Right lobe of liver (tissue), 6 donors: Measurements from ENCODE around the gene ZNF787. TPM values are rescaled to one million over a fixed set of nuclear protein-coding genes. Genes with fewer than 3 reads are reported as not detected.

Experiments
- ATAC-seq, 4 donors: fragments of 200-7000 bp; cut with Tn5 transposase; one replicate each; pipeline ENCODE4 v1.9.1; 2020; ENCODE audit warnings: mild to moderate bottlenecking in 4 of 4, moderate library complexity in 4 of 4
- DNase-seq, 3 donors: peaks; one replicate each; pipeline ENCODE4 v3.0.0-alpha.2; 2020
- H3K27ac ChIP-seq, 3 donors: fragments of 200-600 bp; one replicate each; pipeline ENCODE4 v1.8.0; 2022
- H3K27me3 ChIP-seq, 2 donors: fragments of 200-600 bp; one replicate each; pipeline ENCODE4 v1.8.0; 2022
- H3K36me3 ChIP-seq, 4 donors: fragments of 200-600 bp; sonication (generic) in 1 of 4; one replicate each; pipeline versions ENCODE4 v1.5.1 to v1.8.0; 2017 to 2022; ENCODE audit warnings: control low read depth in 1 of 4
- H3K4me1 ChIP-seq, 4 donors: fragments of 200-600 bp; sonication (generic) in 1 of 4; one replicate each; pipeline versions ENCODE4 v1.5.1 to v1.8.0; 2017 to 2022; ENCODE audit warnings: control low read depth in 1 of 4
- H3K4me3 ChIP-seq, 3 donors: fragments of 200-600 bp; one replicate each; pipeline ENCODE4 v1.8.0; 2022
- H3K9me3 ChIP-seq, 4 donors: fragments of 200-600 bp; sonication (generic) in 1 of 4; one replicate each; pipeline versions ENCODE4 v1.5.1 to v1.8.0; 2017 to 2022; ENCODE audit warnings: control low read depth in 1 of 4
- POLR2A ChIP-seq: fragments of 450-650 bp; IDR thresholded peaks from one replicate; pipeline ENCODE4 v1.6.1; 2017; ENCODE audit warnings: antibody characterized with exemption, mild to moderate bottlenecking
- WGBS: methylation state at CpG from one replicate; pipeline ENCODE4 v1.1.6; 2018; ENCODE audit warnings: low coverage, low lambda C conversion rate; ENCODE audit not compliant: insufficient coverage; ENCODE audit errors: missing lambda C conversion rate; 5-methylcytosine and 5-hydroxymethylcytosine counted together
- intact Hi-C, 2 donors: fragments of 100-400 bp; cut with DNase I; formaldehyde crosslinking; loops; one replicate each; pipeline versions ENCODE4 v1.11.2 to v1.14.1; 2022
- total RNA-seq, 6 experiments: library from RNA; depleted of rRNA in 2 of 6; stranded (reverse); fragments of >200 nt in 2 of 6; fragmentation: NEBNext Ultra II Directional in 3 of 6; extraction: Animal tissue kit (Norgen Biotek cat#: 25700) in 3 of 6; gene quantifications; one replicate each; pipeline versions ENCODE4 v1.1.0 to v1.2.4, GENCODE V29; 2016 to 2023
- TF ChIP-seq, protein P1 (sequence below), 4 donors: fragments of 200-600 bp in 3 of 4; fragments of 450-650 bp in 1 of 4; IDR thresholded peaks; one replicate each; pipeline versions ENCODE4 v1.5.1 to v1.8.0; 2016 to 2022; ENCODE audit warnings: antibody characterized with exemption in 4 of 4, mild to moderate bottlenecking in 2 of 4
- donor health status: DM: no; HTN: yes; CAD: no.
- donor health status: DM: no; HTN: no; CAD: no.
- donor health status: DM: no; HTN: no; CAD: no.
- donor health status: DM: no; HTN: yes; CAD: no.
- donor health status: DM: no; HTN: yes; CAD: no.

ZNF787 gene
- total RNA-seq, 6 experiments from 2014 or later = 15.8 to 26.0 (median 22.5) TPM

- WGBS = 46% methylated on average over 17 of the region's 22 CpGs
- DNase-seq (no peak), ATAC-seq (no peak)
- H3K27me3 ChIP-seq = no peaks in the 10 kb centered on the region
- peaks cover 0 to 72% (median 35%) of the 10 kb centered on the region in 4 donors for H3K4me1 ChIP-seq
- no peaks in the 10 kb centered on the region for H3K9me3 ChIP-seq
- peak overlapping the region; percentile 49 to 68 (median 54) for H3K4me3 ChIP-seq
- H3K27ac ChIP-seq = peak overlapping the region; percentile 48 to 67 (median 53)
- no peaks in the 10 kb centered on the region for H3K36me3 ChIP-seq
- intact Hi-C loops = no loop called here
- TF ChIP-seq, protein P1, sequence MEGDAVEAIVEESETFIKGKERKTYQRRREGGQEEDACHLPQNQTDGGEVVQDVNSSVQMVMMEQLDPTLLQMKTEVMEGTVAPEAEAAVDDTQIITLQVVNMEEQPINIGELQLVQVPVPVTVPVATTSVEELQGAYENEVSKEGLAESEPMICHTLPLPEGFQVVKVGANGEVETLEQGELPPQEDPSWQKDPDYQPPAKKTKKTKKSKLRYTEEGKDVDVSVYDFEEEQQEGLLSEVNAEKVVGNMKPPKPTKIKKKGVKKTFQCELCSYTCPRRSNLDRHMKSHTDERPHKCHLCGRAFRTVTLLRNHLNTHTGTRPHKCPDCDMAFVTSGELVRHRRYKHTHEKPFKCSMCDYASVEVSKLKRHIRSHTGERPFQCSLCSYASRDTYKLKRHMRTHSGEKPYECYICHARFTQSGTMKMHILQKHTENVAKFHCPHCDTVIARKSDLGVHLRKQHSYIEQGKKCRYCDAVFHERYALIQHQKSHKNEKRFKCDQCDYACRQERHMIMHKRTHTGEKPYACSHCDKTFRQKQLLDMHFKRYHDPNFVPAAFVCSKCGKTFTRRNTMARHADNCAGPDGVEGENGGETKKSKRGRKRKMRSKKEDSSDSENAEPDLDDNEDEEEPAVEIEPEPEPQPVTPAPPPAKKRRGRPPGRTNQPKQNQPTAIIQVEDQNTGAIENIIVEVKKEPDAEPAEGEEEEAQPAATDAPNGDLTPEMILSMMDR (IDR thresholded peaks at IDR 0.05) = no peak
- no peak for TF ChIP-seq POLR2A
These were observed 18.9 kb upstream of the ZNF787 start for GRCh38 chr19:56139847-56140582.

- intact Hi-C loops = no loop called here
These were observed 17.0 kb upstream of the ZNF787 start for GRCh38 chr19:56138069-56138468.

GRCh38 chr19:56137405-56137804 lies 16.3 kb upstream of the ZNF787 start:
- Histone ChIP-seq H3K9me3 (no peaks in the 10 kb centered on the region), H3K36me3 (no peaks in the 10 kb centered on the region), H3K4me1 (peaks cover 0 to 47% (median 22%) of the 10 kb centered on the region in 4 donors), H3K27ac (peak overlapping the region; percentile 54 to 72 (median 59)), H3K4me3 (no peak overlapping the region), H3K27me3 (no peaks in the 10 kb centered on the region)
- no peak for TF ChIP-seq POLR2A
- TF ChIP-seq, protein P1 (IDR thresholded peaks at IDR 0.05) = no peak
- peak; percentile 5 to 39 (median 26) for ATAC-seq
- DNase-seq = peak; percentile 83 to 85 (median 84)
- intact Hi-C loops = no loop called here
- WGBS = 12% methylated on average over 5 of the region's 6 CpGs

More at GRCh38 chr19:56138069-56138468, 17.0 kb upstream of the ZNF787 start:
- Histone ChIP-seq H3K27me3 (no peaks in the 10 kb centered on the region), H3K4me1 (peaks cover 0 to 52% (median 25%) of the 10 kb centered on the region in 4 donors), H3K4me3 (no peak overlapping the region), H3K36me3 (no peaks in the 10 kb centered on the region), H3K27ac (peak overlapping the region; percentile 54 to 72 (median 59)), H3K9me3 (no peaks in the 10 kb centered on the region)
- no peak for TF ChIP-seq POLR2A
- TF ChIP-seq, protein P1 (IDR thresholded peaks at IDR 0.05) = no peak
- 18% methylated on average over 2 of the region's 3 CpGs for WGBS
- DNase-seq (no peak), ATAC-seq (peak in 2 of 4 donors; percentile 4 to 10)

DNA sequence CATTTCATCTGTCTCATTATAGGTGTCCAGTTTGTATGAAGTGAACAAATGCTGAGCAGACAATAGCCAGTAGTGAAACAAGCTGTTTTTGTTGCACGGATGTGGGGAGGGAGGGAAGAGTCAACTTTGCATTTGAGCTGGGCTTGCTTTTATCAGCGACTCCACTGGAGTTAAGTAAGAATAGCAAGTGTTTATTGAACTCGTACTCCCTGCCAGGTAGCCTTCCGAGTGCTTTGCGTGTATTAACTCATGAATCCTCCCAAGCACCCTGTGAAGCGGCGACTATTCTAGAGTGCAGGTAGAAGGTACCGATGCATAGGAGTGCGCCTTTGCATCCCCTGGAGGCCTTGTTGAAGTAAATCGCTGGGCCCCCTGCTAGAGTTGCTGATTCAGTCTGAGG lies 15.3 kb upstream of the ZNF787 start:
- intact Hi-C loops = no loop called here
- Histone ChIP-seq H3K27ac (peak overlapping the region in 2 of 3 donors; percentile 59 to 72), H3K4me3 (no peak overlapping the region), H3K9me3 (no peaks in the 10 kb centered on the region), H3K4me1 (peaks cover 0 to 48% (median 20%) of the 10 kb centered on the region in 4 donors), H3K27me3 (no peaks in the 10 kb centered on the region), H3K36me3 (no peaks in the 10 kb centered on the region)
- DNase-seq (no peak), ATAC-seq (no peak)
- WGBS = 33% methylated on average over 4 of the region's 10 CpGs
- TF ChIP-seq POLR2A = no peak
- TF ChIP-seq, protein P1 (IDR thresholded peaks at IDR 0.05) = no peak
